ENCODE measurements around the gene KIF1B.

Gene KIF1B

GRCh38 chr1:10210841-10211804 lies 753 bp downstream of the KIF1B start:
- peak overlapping the region; percentile 38 for H3K4ac ChIP-seq (ENCODE audit: low read depth, low read length)
- H3K4me1 ChIP-seq (ENCODE audit: control insufficient read depth, low read depth, low read length), result peaks cover 3% of the 10 kb centered on the region
- H2BK120ac ChIP-seq (ENCODE audit: low read depth, low read length), result no peak overlapping the region
- peaks cover 5% of the 10 kb centered on the region for H3K79me1 ChIP-seq (ENCODE audit: low read length)
- H2AK5ac ChIP-seq (ENCODE audit: low read length), result no peak overlapping the region
- peak overlapping the region; percentile 20 for H3K23ac ChIP-seq (ENCODE audit: low read length)
- DNase-seq, result peak; percentile 88
- H2BK15ac ChIP-seq (replicated peaks; ENCODE audit: low read depth), result no peak overlapping the region
- no peaks in the 10 kb centered on the region for H3K36me3 ChIP-seq (ENCODE audit: control insufficient read depth, insufficient read depth, low read length)
- peak overlapping the region; percentile 95 for H3K4me3 ChIP-seq (ENCODE audit: low read length)
- H3K56ac ChIP-seq (ENCODE audit: low read length), result peak overlapping the region; percentile 98
- H4K8ac ChIP-seq (ENCODE audit: low read depth, low read length), result no peak overlapping the region
- H3K79me2 ChIP-seq (ENCODE audit: control insufficient read depth, insufficient read depth, low read length), result peaks cover 38% of the 10 kb centered on the region
- no CpG with 5 or more reads among the region's 69 CpGs for WGBS (ENCODE audit: extremely low coverage, insufficient coverage, low lambda C conversion rate)
- peak overlapping the region; percentile 37 for H3K4me2 ChIP-seq (ENCODE audit: low read length)
- peak overlapping the region; percentile 95 for H3K27ac ChIP-seq (ENCODE audit: low read depth, low read length)
- H3K18ac ChIP-seq (ENCODE audit: low read length), result peak overlapping the region; percentile 24
- H3K9ac ChIP-seq (ENCODE audit: low read length), result peak overlapping the region; percentile 91
- H4K5ac ChIP-seq (ENCODE audit: low read length), result no peak overlapping the region
- no peaks in the 10 kb centered on the region for H3K27me3 ChIP-seq (ENCODE audit: insufficient read depth, low read length, poor library complexity)
- peak overlapping the region; percentile 52 for H2BK5ac ChIP-seq (ENCODE audit: low read length)

- Histone ChIP-seq H4K5ac (ENCODE audit: low read length) (no peak overlapping the region), H3K4me3 (ENCODE audit: low read length) (peak overlapping the region; percentile 95), H3K9ac (ENCODE audit: low read length) (peak overlapping the region; percentile 91), H3K27ac (ENCODE audit: low read depth, low read length) (peak overlapping the region; percentile 2), H2BK5ac (ENCODE audit: low read length) (no peak overlapping the region), H3K4me1 (ENCODE audit: control insufficient read depth, low read depth, low read length) (peaks cover 3% of the 10 kb centered on the region), H3K4me2 (ENCODE audit: low read length) (peak overlapping the region; percentile 37), H3K27me3 (ENCODE audit: insufficient read depth, low read length, poor library complexity) (no peaks in the 10 kb centered on the region), H3K4ac (ENCODE audit: low read depth, low read length) (no peak overlapping the region), H2BK120ac (ENCODE audit: low read depth, low read length) (no peak overlapping the region), H3K18ac (ENCODE audit: low read length) (no peak overlapping the region), H3K23ac (ENCODE audit: low read length) (no peak overlapping the region), H3K36me3 (ENCODE audit: control insufficient read depth, insufficient read depth, low read length) (no peaks in the 10 kb centered on the region), H2AK5ac (ENCODE audit: low read length) (no peak overlapping the region), H3K56ac (ENCODE audit: low read length) (peak overlapping the region; percentile 98), H2BK15ac (replicated peaks; ENCODE audit: low read depth) (no peak overlapping the region), H3K79me1 (ENCODE audit: low read length) (peaks cover 10% of the 10 kb centered on the region), H3K79me2 (ENCODE audit: control insufficient read depth, insufficient read depth, low read length) (peaks cover 44% of the 10 kb centered on the region), H4K8ac (ENCODE audit: low read depth, low read length) (no peak overlapping the region)
- no peak for DNase-seq
- no CpG with 5 or more reads among the region's 11 CpGs for WGBS (ENCODE audit: extremely low coverage, insufficient coverage, low lambda C conversion rate)
Measured at GRCh38 chr1:10211805-10212410, 1.5 kb downstream of the KIF1B start.

- H3K27ac ChIP-seq (ENCODE audit: low read depth, low read length), result no peak overlapping the region
- no peak overlapping the region for H3K4me3 ChIP-seq (ENCODE audit: low read length)
- H4K5ac ChIP-seq (ENCODE audit: low read length), result no peak overlapping the region
- H3K27me3 ChIP-seq (ENCODE audit: insufficient read depth, low read length, poor library complexity), result no peaks in the 10 kb centered on the region
- no peak overlapping the region for H3K4me2 ChIP-seq (ENCODE audit: low read length)
- H3K18ac ChIP-seq (ENCODE audit: low read length), result no peak overlapping the region
- DNase-seq, result no peak
- no peak overlapping the region for H4K8ac ChIP-seq (ENCODE audit: low read depth, low read length)
- H2BK120ac ChIP-seq (ENCODE audit: low read depth, low read length), result no peak overlapping the region
- no peak overlapping the region for H2BK15ac ChIP-seq (replicated peaks; ENCODE audit: low read depth)
- peaks cover 49% of the 10 kb centered on the region for H3K79me2 ChIP-seq (ENCODE audit: control insufficient read depth, insufficient read depth, low read length)
- no peak overlapping the region for H2AK5ac ChIP-seq (ENCODE audit: low read length)
- no peak overlapping the region for H3K56ac ChIP-seq (ENCODE audit: low read length)
- no peak overlapping the region for H3K23ac ChIP-seq (ENCODE audit: low read length)
- H3K4me1 ChIP-seq (ENCODE audit: control insufficient read depth, low read depth, low read length), result peaks cover 3% of the 10 kb centered on the region
- no peaks in the 10 kb centered on the region for H3K36me3 ChIP-seq (ENCODE audit: control insufficient read depth, insufficient read depth, low read length)
- H3K9ac ChIP-seq (ENCODE audit: low read length), result peak overlapping the region; percentile 91
- H2BK5ac ChIP-seq (ENCODE audit: low read length), result no peak overlapping the region
- no peak overlapping the region for H3K4ac ChIP-seq (ENCODE audit: low read depth, low read length)
- WGBS (ENCODE audit: extremely low coverage, insufficient coverage, low lambda C conversion rate), result no CpG with 5 or more reads among the region's 1 CpG
- peaks cover 10% of the 10 kb centered on the region for H3K79me1 ChIP-seq (ENCODE audit: low read length)
Measured at GRCh38 chr1:10212476-10212875, 2.1 kb downstream of the KIF1B start.

GRCh38 chr1:10213186-10213705 lies 2.9 kb downstream of the KIF1B start:
- DNase-seq, result peak; percentile 30
- H3K27me3 ChIP-seq (ENCODE audit: insufficient read depth, low read length, poor library complexity), result no peaks in the 10 kb centered on the region
- no peak overlapping the region for H3K4ac ChIP-seq (ENCODE audit: low read depth, low read length)
- no peak overlapping the region for H4K5ac ChIP-seq (ENCODE audit: low read length)
- peak overlapping the region; percentile 22 for H3K9ac ChIP-seq (ENCODE audit: low read length)
- no peak overlapping the region for H2AK5ac ChIP-seq (ENCODE audit: low read length)
- H2BK120ac ChIP-seq (ENCODE audit: low read depth, low read length), result no peak overlapping the region
- no peak overlapping the region for H3K27ac ChIP-seq (ENCODE audit: low read depth, low read length)
- H3K4me3 ChIP-seq (ENCODE audit: low read length), result no peak overlapping the region
- H3K23ac ChIP-seq (ENCODE audit: low read length), result no peak overlapping the region
- WGBS (ENCODE audit: extremely low coverage, insufficient coverage, low lambda C conversion rate), result no CpG with 5 or more reads among the region's 3 CpGs
- H3K79me2 ChIP-seq (ENCODE audit: control insufficient read depth, insufficient read depth, low read length), result peaks cover 57% of the 10 kb centered on the region
- H3K56ac ChIP-seq (ENCODE audit: low read length), result peak overlapping the region; percentile 17
- no peak overlapping the region for H2BK5ac ChIP-seq (ENCODE audit: low read length)
- no peak overlapping the region for H3K18ac ChIP-seq (ENCODE audit: low read length)
- no peak overlapping the region for H3K4me2 ChIP-seq (ENCODE audit: low read length)
- H3K79me1 ChIP-seq (ENCODE audit: low read length), result peaks cover 14% of the 10 kb centered on the region
- no peaks in the 10 kb centered on the region for H3K36me3 ChIP-seq (ENCODE audit: control insufficient read depth, insufficient read depth, low read length)
- H4K8ac ChIP-seq (ENCODE audit: low read depth, low read length), result no peak overlapping the region
- peaks cover 3% of the 10 kb centered on the region for H3K4me1 ChIP-seq (ENCODE audit: control insufficient read depth, low read depth, low read length)
- H2BK15ac ChIP-seq (replicated peaks; ENCODE audit: low read depth), result no peak overlapping the region

GRCh38 chr1:10216090-10216749 lies 5.8 kb downstream of the KIF1B start:
- DNase-seq, result no peak
- Histone ChIP-seq H4K5ac (ENCODE audit: low read length) (no peak overlapping the region), H3K23ac (ENCODE audit: low read length) (no peak overlapping the region), H3K79me1 (ENCODE audit: low read length) (peaks cover 13% of the 10 kb centered on the region), H3K4me2 (ENCODE audit: low read length) (no peak overlapping the region), H3K9ac (ENCODE audit: low read length) (no peak overlapping the region), H2BK5ac (ENCODE audit: low read length) (no peak overlapping the region), H4K8ac (ENCODE audit: low read depth, low read length) (no peak overlapping the region), H3K79me2 (ENCODE audit: control insufficient read depth, insufficient read depth, low read length) (peaks cover 65% of the 10 kb centered on the region), H3K4ac (ENCODE audit: low read depth, low read length) (no peak overlapping the region), H3K18ac (ENCODE audit: low read length) (no peak overlapping the region), H3K27me3 (ENCODE audit: insufficient read depth, low read length, poor library complexity) (no peaks in the 10 kb centered on the region), H2AK5ac (ENCODE audit: low read length) (no peak overlapping the region), H3K56ac (ENCODE audit: low read length) (no peak overlapping the region), H3K36me3 (ENCODE audit: control insufficient read depth, insufficient read depth, low read length) (no peaks in the 10 kb centered on the region), H3K4me1 (ENCODE audit: control insufficient read depth, low read depth, low read length) (peaks cover 3% of the 10 kb centered on the region), H3K27ac (ENCODE audit: low read depth, low read length) (no peak overlapping the region), H2BK120ac (ENCODE audit: low read depth, low read length) (no peak overlapping the region), H2BK15ac (replicated peaks; ENCODE audit: low read depth) (no peak overlapping the region), H3K4me3 (ENCODE audit: low read length) (no peak overlapping the region)
- WGBS (ENCODE audit: extremely low coverage, insufficient coverage, low lambda C conversion rate), result no CpG with 5 or more reads among the region's 7 CpGs
